HL-60 (cell line): Measurements from ENCODE around the gene NSUN2.

Source experiments
- CTCF ChIP-seq: IDR thresholded peaks from one replicate; pipeline ENCODE4 v1.5.1; 2011; ENCODE audit warnings: low read length, control low read depth, inconsistent platforms; ENCODE audit not compliant: insufficient read depth
- GABPA ChIP-seq: IDR thresholded peaks from 2 replicates; pipeline ENCODE4 v1.6.1; 2012; ENCODE audit warnings: low read depth
- POLR2AphosphoS5 ChIP-seq: IDR thresholded peaks from 2 replicates; pipeline ENCODE4 v1.6.1; 2012; ENCODE audit warnings: low read depth
- REST ChIP-seq: IDR thresholded peaks from 2 replicates; pipeline ENCODE4 v1.6.1; 2012; ENCODE audit warnings: low read depth; ENCODE audit not compliant: insufficient replicate concordance

GRCh38 chr5:6596388-6596787, 36.5 kb downstream of the NSUN2 start:
- TF ChIP-seq CTCF (no peak), POLR2AphosphoS5 (no peak), REST (no peak), GABPA (no peak)
